Tibial artery (tissue), 4 donors: ENCODE data around the gene FAM221A.

Experiments used
- DNase-seq, 2 donors: peaks; one replicate each; pipeline ENCODE4 v3.0.0-alpha.2; 2019
- H3K27ac ChIP-seq, 2 donors: fragments of 200-600 bp; sonication (generic) in 1 of 2; 1 replicate in 1 of 2; 2 replicates in 1 of 2; pipeline ENCODE4 v1.5.1; 2018 to 2019; ENCODE audit warnings: mild to moderate bottlenecking in 1 of 2
- H3K27me3 ChIP-seq, 2 donors: fragments of 200-600 bp; sonication (generic) in 1 of 2; one replicate each; pipeline versions ENCODE4 v1.5.1 to v1.6.0; 2016 to 2019
- H3K36me3 ChIP-seq, 3 donors: fragments of 200-600 bp; sonication (generic) in 2 of 3; one replicate each; pipeline ENCODE4 v1.5.1; 2016 to 2019; ENCODE audit warnings: mild to moderate bottlenecking in 2 of 3
- H3K4me1 ChIP-seq, 4 donors: fragments of 200-600 bp; sonication (generic) in 2 of 4; 1 replicate in 3 of 4; 2 replicates in 1 of 4; pipeline ENCODE4 v1.5.1; 2016 to 2019
- H3K4me3 ChIP-seq, 2 donors: fragments of 200-600 bp; sonication (generic) in 1 of 2; 1 replicate in 1 of 2; 2 replicates in 1 of 2; pipeline ENCODE4 v1.5.1; 2018 to 2019; ENCODE audit warnings: mild to moderate bottlenecking in 2 of 2
- H3K9me3 ChIP-seq, 3 donors: fragments of 200-600 bp; sonication (generic) in 1 of 3; one replicate each; pipeline ENCODE4 v1.5.1; 2016 to 2019
- intact Hi-C: fragments of 100-400 bp; cut with DNase I; formaldehyde crosslinking; loops from one replicate; pipeline ENCODE4 v1.15.0; 2023; ENCODE audit warnings: low total_unique reads
- TF ChIP-seq, protein P1 (sequence below), 2 experiments: fragments of 200-600 bp in 1 of 2; fragments of 450-650 bp in 1 of 2; IDR thresholded peaks; one replicate each; pipeline ENCODE4 v1.5.1; 2017 to 2019; ENCODE audit warnings: antibody characterized with exemption in 2 of 2, mild to moderate bottlenecking in 1 of 2, moderate library complexity in 1 of 2

Gene FAM221A

DNA sequence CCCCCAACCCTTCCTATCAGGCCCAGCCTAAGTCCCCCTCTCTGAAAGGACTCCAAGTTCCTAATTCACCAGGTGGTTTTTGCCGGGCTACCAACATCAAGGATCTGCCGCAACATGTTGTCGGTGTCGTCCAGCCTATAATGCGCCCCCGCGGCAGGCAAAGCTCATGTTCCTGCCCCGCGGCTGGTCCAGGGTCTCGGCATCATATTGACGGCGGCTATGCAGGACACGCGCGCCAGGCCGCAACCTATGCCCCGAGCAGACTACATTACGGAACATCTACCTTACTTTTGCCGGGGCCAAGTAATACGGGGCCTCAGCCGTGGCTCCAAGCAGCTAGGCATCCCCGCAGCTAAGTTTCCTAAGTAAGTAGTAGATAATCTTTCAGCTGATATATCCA is 24.6 kb upstream of the FAM221A start:
- no peak for DNase-seq
- H3K27me3 ChIP-seq, result no peaks in the 10 kb centered on the region
- intact Hi-C loops, result no loop called here
- no peaks in the 10 kb centered on the region for H3K36me3 ChIP-seq
- H3K4me1 ChIP-seq, result no peaks in the 10 kb centered on the region
- H3K4me3 ChIP-seq, result no peak overlapping the region
- H3K27ac ChIP-seq, result no peak overlapping the region
- peaks cover 0 to 28% (median 27%) of the 10 kb centered on the region in 3 donors for H3K9me3 ChIP-seq
- TF ChIP-seq, protein P1, sequence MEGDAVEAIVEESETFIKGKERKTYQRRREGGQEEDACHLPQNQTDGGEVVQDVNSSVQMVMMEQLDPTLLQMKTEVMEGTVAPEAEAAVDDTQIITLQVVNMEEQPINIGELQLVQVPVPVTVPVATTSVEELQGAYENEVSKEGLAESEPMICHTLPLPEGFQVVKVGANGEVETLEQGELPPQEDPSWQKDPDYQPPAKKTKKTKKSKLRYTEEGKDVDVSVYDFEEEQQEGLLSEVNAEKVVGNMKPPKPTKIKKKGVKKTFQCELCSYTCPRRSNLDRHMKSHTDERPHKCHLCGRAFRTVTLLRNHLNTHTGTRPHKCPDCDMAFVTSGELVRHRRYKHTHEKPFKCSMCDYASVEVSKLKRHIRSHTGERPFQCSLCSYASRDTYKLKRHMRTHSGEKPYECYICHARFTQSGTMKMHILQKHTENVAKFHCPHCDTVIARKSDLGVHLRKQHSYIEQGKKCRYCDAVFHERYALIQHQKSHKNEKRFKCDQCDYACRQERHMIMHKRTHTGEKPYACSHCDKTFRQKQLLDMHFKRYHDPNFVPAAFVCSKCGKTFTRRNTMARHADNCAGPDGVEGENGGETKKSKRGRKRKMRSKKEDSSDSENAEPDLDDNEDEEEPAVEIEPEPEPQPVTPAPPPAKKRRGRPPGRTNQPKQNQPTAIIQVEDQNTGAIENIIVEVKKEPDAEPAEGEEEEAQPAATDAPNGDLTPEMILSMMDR (IDR thresholded peaks at IDR 0.05), result no peak

- Histone ChIP-seq H3K4me1 (no peaks in the 10 kb centered on the region), H3K27ac (no peak overlapping the region), H3K9me3 (peaks cover 0 to 16% (median 14%) of the 10 kb centered on the region in 3 donors), H3K4me3 (no peak overlapping the region), H3K27me3 (no peaks in the 10 kb centered on the region), H3K36me3 (no peaks in the 10 kb centered on the region)
- TF ChIP-seq, protein P1 (IDR thresholded peaks at IDR 0.05), result no peak
- intact Hi-C loops, result no loop called here
- DNase-seq, result no peak
Observed at GRCh38 chr7:23658831-23659427, 21.1 kb upstream of the FAM221A start.

DNA sequence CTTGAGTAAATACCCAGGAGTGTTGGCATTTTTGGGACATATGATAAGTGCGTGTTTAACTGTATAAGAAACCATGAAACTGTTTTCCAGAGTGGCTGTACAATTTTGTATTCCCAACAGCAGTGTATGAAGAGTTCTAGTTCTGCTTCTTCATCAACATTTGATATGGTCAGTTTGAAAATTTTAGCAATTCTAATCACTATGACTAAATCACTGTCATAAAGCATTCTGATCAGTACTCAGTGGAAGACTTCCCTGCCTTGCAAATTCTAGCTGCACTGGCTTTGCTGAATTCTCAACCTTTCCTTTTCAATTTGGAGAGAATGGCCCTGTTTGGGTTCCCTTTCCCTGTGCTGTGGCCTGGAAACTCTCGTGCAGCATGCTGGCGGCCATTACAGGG is 18.6 kb upstream of the FAM221A start:
- TF ChIP-seq, protein P1 (IDR thresholded peaks at IDR 0.05), result no peak
- Histone ChIP-seq H3K27ac (no peak overlapping the region), H3K4me1 (no peaks in the 10 kb centered on the region), H3K27me3 (no peaks in the 10 kb centered on the region), H3K4me3 (no peak overlapping the region), H3K36me3 (no peaks in the 10 kb centered on the region), H3K9me3 (peaks cover 0 to 6% (median 4%) of the 10 kb centered on the region in 3 donors)
- intact Hi-C loops, result no loop called here
- no peak for DNase-seq

DNA sequence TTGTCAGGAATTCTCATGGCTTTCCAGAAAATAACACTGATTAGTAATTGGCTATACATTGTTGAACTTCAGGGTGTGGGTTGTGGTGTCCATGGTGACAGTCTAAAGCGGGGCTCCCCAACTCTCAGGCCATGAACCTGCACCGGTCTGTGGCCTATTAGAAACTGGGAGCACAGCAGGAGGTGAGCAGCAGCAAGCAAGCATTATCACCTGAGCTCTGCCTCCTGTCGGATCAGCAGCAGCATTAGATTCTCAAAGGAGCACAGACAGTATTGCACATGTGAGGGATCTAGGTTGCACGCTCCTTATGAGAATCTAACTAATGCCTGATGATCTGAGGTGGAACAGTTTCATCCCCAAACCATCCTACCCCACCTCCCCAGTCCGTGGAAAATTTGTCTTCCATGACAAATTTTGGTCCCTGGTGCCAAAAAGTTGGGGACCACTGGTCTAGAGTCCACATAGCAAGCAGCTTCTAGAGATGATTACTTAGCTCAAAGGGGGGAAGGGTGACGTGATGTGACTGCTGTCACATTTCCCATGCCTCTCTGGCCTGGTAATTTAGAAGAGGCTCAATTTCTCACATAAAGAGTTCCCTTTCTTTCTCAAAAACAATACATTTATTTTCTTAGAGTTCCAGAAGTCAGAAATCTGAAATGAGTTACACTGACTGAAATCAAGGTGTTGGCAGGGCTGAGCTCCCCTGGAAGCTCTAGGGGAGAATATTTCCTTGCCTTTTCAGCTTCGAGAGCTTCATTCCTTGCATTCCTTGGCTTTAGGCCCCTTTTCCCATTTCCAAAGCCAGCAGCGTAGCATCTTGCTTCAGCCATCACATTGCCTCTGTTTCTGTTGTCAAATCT is 17.6 kb upstream of the FAM221A start:
- Histone ChIP-seq H3K4me1 (no peaks in the 10 kb centered on the region), H3K9me3 (peaks cover 0 to 6% (median 4%) of the 10 kb centered on the region in 3 donors), H3K4me3 (no peak overlapping the region), H3K27me3 (no peaks in the 10 kb centered on the region), H3K36me3 (no peaks in the 10 kb centered on the region), H3K27ac (no peak overlapping the region)
- intact Hi-C loops, result no loop called here
- no peak for DNase-seq
- TF ChIP-seq, protein P1 (IDR thresholded peaks at IDR 0.05), result no peak

DNA sequence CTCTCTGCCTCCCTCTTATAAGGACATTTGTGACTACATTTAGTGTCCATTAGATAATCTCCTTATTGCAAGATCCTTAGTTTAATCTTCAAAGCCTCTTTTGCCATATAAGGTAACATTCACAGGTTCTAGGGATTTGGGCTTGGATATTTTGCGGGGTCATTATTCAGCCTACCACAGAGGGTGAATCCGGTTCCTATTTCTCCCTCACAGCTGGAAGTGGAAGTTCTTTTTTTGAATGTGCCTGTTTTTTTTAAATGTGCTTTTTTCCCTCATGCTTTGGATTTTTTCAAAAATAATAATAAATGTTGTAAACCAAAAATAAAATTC is 17.1 kb upstream of the FAM221A start:
- no peak overlapping the region for H3K27ac ChIP-seq
- H3K36me3 ChIP-seq, result no peaks in the 10 kb centered on the region
- TF ChIP-seq, protein P1 (IDR thresholded peaks at IDR 0.05), result no peak
- intact Hi-C loops, result no loop called here
- no peak for DNase-seq
- H3K4me1 ChIP-seq, result no peaks in the 10 kb centered on the region
- H3K4me3 ChIP-seq, result no peak overlapping the region
- H3K9me3 ChIP-seq, result peaks cover 0 to 6% (median 4%) of the 10 kb centered on the region in 3 donors
- H3K27me3 ChIP-seq, result no peaks in the 10 kb centered on the region
